ENCODE measurements around the gene SRPX2.

GRCh38 chrX:100680756-100681155 is 36.8 kb downstream of the SRPX2 start:
- TF ChIP-seq CTCF (IDR thresholded peaks at IDR 0.05) (no peak), POLR2A (IDR thresholded peaks at IDR 0.05) (no peak)

All from esophagus squamous epithelium (tissue), 4 donors.